RWPE1 (cell line): Measurements from ENCODE around the gene LDHD.

ENCODE experiments used
- CTCF ChIA-PET: fragments of 350-600 bp; sonication (Branson Sonifier 250); formaldehyde crosslinking; extraction: SDS; loops from one replicate; lab custom pipeline; 2021; lab: Yijun Ruan, JAX
- POLR2A ChIA-PET: fragments of 400-600 bp; formaldehyde crosslinking; extraction: SDS; loops from one replicate; lab custom pipeline; 2020; ENCODE audit warnings: antibody characterized with exemption; ENCODE audit not compliant: low non-redundant PET; lab: Yijun Ruan, JAX
- DNase-seq: peaks from one replicate; pipeline ENCODE4 v3.0.0; 2012; ENCODE audit warnings: low spot score
- H3K27ac ChIP-seq: fragments of 450-650 bp; 2 replicates; pipeline ENCODE4 v1.5.1; 2017
- CTCF ChIP-seq: fragments of 450-650 bp; conservative IDR thresholded peaks from 2 replicates; pipeline ENCODE4 v1.5.1; 2017; ENCODE audit warnings: low read depth, mild to moderate bottlenecking

Gene LDHD

GRCh38 chr16:75071621-75072020 lies 45.0 kb downstream of the LDHD start:
- ChIA-PET POLR2A (no interaction called here), CTCF (no interaction called here)
- no peak for TF ChIP-seq CTCF
- no peak overlapping the region for H3K27ac ChIP-seq
- no peak for DNase-seq

GRCh38 chr16:75070012-75070841 lies 46.4 kb downstream of the LDHD start:
- DNase-seq: no peak
- CTCF ChIA-PET: interaction anchor here (0.5 kb wide), 1 partner anchor 40 kb away, joined by 8 read pairs; no protein-coding TSS in a partner anchor
- no peak for TF ChIP-seq CTCF
- POLR2A ChIA-PET: interaction anchor here (0.6 kb wide), 1 partner anchor 14 kb away, joined by 3 read pairs; no protein-coding TSS in a partner anchor
- no peak overlapping the region for H3K27ac ChIP-seq

- no peak for DNase-seq
- H3K27ac ChIP-seq: no peak overlapping the region
- ChIA-PET CTCF (interaction anchor here (0.6 kb wide), 1 partner anchor 196 kb away, joined by 5 read pairs; no protein-coding TSS in a partner anchor), POLR2A (no interaction called here)
- TF ChIP-seq CTCF: no peak
These were observed 48.2 kb downstream of the LDHD start for GRCh38 chr16:75068085-75069031.

GRCh38 chr16:75066861-75067447 lies 49.6 kb downstream of the LDHD start:
- ChIA-PET POLR2A (no interaction called here), CTCF (no interaction called here)
- H3K27ac ChIP-seq: no peak overlapping the region
- TF ChIP-seq CTCF: no peak
- DNase-seq: no peak

- ChIA-PET CTCF (no interaction called here), POLR2A (no interaction called here)
- H3K27ac ChIP-seq: no peak overlapping the region
- no peak for TF ChIP-seq CTCF
- no peak for DNase-seq
These were observed 50.9 kb downstream of the LDHD start for GRCh38 chr16:75065521-75066149.
